Measurements from ENCODE around the gene COQ10B.

COQ10B gene

DNA sequence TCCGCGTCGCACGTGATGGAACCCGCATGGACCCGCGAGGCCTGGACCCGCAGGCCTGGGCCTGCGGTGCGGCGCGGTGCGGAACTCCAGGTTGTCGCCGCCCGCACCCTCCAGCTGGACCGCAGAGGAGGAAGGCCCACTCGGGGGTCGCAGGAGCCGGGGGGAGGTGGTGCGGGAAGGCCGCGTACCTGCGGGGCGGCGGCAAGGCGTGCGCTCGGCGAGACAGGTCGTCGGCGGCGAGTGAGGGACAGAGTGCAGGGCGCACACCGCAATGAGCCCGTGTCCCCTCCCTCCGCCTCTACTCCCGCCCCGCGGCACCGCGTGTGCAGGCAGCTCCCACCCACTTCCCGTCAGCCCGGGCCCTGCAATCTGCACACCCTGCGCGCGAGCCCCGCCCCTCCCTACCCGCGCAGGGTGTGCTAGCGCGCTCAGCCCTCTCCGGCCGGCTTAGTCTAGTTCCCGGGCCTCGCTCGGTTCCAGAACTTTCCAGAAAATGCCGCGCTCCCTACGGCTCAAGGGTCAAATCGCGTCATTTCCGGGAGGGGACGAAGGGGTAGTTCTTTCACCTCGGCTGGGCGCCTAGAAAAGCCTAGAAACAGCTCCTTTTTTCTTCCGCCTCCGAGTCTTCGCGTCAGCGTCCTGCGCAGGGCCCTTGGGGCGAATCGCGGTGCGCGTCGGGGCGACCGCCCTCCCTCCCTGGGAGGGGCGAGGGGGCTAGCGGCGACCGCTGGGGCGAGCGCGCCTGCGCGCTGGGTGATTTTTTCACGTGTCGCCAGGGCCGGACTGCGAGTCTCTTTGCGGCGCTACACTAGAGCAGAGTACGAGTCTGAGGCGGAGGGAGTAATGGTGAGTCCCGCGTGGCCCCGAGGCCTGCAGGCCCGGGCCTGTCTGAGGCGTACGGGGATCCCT, 46.5 kb downstream of the COQ10B start, which contains the start of the genes HSPD1 and HSPE1:
HSPD1 (minus strand) TSS at position 247 of the 909 bp plus-strand sequence. CDS start 992 bp downstream, outside the sequence.
HSPE1 (plus strand) TSS at position 786 of the 909 bp plus-strand sequence; CDS start at position 844, 58 bp downstream.
- DNase-seq (ENCODE audit: low read depth in 1 of 2, low spot score in 1 of 2): peak; percentile 95 to 99

DNA sequence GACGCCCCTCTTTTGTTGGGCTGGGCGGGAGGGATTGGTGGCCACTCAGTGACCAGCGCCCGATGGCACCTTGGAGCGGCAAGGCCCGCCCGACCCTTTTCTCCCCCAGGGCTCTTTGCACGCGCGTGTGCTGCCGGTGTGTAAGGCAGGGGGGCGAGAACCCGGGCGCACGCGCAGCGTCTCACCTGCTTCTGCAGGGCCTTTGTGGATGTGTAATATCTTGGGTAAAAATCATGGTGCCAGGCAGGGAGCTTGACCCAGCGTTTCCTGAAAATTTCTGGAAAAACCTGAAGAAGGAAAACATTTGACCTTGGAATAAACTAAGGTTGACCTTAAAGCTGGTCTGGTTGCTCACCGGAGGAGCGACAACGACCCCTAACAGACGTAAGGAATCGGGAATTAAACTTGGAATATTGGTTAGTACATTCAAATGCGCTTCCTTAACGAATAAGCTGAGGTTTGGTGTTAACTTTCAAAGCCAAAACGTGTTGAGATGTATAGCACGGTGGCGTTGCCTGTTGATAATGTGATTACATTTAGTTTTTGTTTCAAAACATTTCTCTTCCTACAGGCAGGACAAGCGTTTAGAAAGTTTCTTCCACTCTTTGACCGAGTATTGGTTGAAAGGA, 47.3 kb downstream of the COQ10B start:
- DNase-seq (ENCODE audit: low read depth in 1 of 2, low spot score in 1 of 2): no peak

DNA sequence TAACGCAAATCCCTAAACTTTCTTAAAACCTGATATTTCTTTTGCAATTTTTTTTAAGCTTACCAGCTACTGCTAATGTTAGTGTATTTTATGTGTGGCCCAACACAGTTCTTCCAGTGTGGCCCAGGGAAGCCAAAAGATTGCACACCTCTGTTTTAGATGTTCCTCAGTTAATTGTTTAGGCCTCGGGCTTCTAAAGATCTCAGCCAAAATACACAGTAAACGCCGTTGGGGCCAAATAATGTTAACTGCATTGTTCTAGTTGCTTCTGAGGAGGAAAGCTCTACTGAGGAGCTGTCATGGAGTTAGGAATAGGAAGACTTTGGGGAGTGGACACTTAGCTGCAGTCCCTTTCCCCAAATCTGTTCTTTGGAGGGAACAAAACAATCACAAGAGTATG, 48.8 kb downstream of the COQ10B start:
- no peak for DNase-seq (ENCODE audit: low read depth in 1 of 2, low spot score in 1 of 2)

DNA sequence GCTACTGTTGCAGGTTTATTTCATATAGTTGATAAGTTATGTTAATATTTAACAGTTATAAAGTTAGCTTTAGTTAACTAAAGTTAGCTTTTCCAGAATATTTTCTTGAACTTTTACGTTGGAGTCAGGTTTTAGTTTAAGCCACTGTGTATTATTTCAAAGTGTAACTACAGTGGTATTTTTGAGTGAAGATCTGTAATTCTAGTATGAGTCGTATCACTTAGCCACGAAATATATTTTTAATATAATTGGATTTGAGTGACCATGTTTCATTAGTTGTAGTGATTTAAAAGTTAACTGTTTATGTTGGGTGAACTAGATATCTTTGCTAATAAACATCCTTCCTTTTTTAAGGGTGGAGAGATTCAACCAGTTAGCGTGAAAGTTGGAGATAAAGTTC, 49.3 kb downstream of the COQ10B start:
- no peak for DNase-seq (ENCODE audit: low read depth in 1 of 2, low spot score in 1 of 2)

DNA sequence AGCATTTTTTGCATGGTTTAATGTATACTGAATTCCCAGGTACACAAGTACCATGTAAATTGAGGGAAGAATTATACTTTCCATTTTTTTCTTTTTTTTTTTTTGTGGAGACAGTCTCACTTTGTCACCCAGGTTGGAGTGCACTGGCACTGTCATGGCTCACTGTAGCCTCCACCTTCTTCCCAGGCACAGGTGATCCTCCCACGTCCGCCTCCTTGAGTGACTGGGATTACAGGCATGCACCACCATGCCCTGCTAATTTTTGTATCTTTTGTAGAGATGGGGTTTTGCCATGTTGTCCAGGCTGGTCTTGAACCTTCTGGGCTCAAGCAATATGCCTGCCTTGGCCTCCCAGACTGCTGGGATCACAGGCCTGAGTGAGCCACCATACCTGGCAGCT, 50.6 kb downstream of the COQ10B start:
- DNase-seq (ENCODE audit: low read depth in 1 of 2, low spot score in 1 of 2): no peak

DNA sequence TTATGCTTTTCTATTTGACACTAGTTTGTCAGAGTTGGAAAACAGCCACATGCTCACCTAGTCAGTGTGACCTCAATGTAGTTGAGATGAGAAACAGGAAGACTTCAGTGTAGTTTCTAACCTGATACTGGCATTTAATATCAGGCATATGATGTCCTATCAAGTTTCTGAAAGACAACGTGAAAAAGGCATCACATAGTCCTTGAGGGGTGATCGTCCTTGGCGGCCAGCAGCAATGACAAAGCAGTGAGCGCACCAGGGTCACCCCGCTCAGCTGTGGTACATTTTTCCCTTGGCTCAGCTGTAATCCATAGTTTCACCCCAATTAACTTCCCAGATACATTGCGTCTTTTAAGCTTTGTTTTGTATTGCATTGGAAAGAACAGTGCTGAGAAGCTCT, 51.2 kb downstream of the COQ10B start:
- DNase-seq (ENCODE audit: low read depth in 1 of 2, low spot score in 1 of 2): no peak

DNA sequence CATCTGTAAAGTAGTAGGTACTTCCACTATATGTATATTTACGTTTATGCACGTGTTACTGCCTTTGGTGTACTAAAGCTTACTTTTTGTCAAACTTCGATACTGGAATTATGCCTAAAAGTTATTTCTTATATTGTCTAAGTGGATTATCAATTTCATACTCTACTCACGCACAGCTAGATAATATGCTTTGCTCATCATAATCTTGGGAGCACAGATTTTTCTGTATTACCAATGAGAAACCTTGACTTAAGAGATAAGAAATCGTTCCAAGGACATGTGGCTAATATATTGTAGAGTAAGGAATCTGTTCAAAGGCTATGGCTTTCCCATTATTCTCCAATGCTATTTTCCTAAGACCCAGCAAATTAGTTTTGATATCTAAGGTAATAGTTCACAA, 53.3 kb downstream of the COQ10B start:
- no peak for DNase-seq (ENCODE audit: low read depth in 1 of 2, low spot score in 1 of 2)

DNA sequence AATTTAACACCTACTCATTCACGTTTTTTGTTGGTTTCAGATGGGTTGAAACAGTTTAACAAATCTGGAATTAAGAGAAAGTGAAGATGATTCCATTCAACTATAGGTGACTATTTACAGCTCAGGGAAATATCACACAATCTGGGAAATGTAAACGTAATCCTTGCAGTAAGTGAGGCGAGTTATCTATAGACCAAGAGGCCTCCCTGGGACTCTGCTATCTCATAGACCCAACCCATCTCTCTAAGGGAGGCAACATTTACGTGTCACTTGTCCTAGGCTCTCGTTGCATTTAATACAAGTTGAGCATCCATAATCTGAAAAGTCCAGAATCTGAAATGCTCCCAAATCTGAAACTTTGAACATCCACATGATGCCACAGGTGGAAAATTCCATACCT, 60.6 kb downstream of the COQ10B start:
- DNase-seq (ENCODE audit: low read depth in 1 of 2, low spot score in 1 of 2): no peak

DNA sequence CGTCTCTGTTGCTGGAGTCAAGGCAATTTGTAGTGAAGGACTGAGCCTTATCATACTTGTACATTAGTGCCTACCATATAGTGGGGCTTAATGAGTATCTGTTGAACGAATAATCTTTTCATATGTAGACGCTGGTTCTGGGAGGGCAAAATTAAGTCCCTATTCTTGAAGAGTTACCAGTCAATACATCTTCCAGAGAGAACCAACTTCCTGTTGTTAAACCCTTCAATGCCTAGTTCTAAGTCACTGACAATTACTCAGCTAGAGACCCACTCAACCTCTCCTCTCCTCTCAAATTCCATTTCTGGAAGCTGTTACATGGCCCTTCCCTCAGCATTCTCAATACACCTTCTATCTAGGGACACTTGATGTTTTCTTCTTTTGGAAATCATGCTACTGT, 61.4 kb downstream of the COQ10B start:
- no peak for DNase-seq (ENCODE audit: low read depth in 1 of 2, low spot score in 1 of 2)

DNA sequence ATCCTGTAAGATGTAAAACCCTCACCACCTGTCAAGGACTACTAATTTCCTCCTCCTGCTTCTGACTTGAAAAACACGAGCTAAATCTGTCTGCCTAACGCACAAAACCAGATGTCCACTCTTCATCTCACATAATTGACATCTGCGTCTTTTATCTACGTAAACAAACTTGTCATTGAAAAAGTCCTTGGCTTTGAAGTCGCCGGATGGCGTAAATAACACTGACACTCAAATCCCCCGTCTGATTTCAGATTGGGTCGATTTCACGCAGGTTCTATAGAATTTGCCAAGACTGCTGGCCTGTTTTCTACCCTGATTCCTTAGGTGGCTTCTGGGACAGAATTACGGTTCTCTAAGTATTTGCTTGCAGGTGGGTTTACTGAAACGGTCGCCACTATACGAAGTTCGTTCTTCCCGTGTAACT, 62.0 kb downstream of the COQ10B start:
- no peak for DNase-seq (ENCODE audit: low read depth in 1 of 2, low spot score in 1 of 2)

DNA sequence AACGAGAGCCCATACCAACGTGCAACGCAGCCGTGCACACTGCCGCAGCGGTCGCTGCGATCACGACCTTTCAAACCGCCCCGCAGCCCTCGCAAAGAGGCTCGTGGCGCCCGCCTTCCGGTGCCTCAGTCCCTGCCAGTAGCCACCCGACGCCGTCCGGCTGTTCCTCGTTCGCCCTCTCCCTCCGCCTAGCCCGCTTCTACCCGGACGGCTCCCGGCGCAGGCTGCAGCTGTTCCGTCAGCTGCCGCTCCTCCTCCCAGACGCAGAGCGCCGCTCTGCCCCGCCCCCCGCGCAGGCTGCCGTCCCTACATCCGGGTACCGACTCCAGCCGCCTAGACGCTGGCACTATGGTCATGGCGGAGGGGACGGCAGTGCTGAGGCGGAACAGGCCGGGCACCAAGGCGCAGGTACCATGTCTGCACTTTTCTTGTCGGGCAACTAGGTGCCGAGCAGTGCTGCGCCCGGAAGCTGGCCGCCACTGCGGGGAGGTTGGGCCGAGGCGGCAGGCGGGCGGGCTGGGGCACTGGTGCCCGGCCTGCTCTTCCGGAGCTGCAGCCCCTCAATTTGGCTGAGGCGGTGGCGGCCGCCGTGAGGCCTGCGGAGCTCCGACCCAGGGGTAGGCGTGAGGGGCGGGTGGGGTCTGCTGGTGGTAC, 62.5 kb downstream of the COQ10B start, which contains the start of gene MOB4:
MOB4 (plus strand) TSS at position 328 of the 654 bp plus-strand sequence; CDS start at position 349, 21 bp downstream.
- peak; percentile 88 to 89 for DNase-seq (ENCODE audit: low read depth in 1 of 2, low spot score in 1 of 2)

DNA sequence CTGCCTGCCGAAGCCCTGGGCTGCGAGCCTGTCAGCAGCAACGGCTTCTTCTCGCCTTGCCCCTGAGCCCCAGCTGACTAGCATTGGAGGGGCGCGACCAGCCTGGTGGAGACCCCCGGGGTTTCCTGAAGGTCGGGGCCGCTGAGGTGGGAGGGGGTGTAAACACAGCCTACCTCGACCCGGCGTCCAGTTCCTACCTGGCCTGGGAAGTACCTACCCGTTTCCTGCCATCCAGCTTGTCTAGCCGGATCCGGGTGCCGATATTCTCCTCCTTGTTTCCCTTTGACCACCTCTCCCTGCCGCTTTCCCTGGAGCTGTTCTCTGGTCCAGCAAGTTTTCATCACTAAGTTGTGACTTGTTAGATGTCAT, 63.0 kb downstream of the COQ10B start:
- no peak for DNase-seq (ENCODE audit: low read depth in 1 of 2, low spot score in 1 of 2)

DNA sequence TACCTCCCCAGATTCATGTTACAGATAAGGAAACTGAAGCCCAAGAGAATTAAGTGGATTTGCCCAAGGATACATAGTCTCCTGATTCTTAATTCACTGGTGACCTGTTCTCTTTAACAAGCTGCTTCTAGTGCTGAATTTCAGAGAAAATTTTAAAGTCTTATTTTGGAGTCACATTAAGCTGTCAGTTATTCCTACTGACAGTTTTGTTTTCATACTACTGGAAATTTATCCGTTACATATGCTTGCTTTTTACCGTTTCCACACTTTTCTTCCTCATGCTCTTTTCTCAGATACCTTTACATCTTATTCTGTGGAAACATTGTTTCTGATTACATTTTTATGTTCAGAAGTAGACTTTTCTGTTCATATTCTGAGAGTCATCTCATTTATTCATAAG, 63.8 kb downstream of the COQ10B start:
- DNase-seq (ENCODE audit: low read depth in 1 of 2, low spot score in 1 of 2): no peak
